ENCODE data around the gene GPATCH3.

- TF ChIP-seq CTCF (IDR thresholded peaks at IDR 0.05; ENCODE audit: extremely low read depth in 1 of 2, insufficient read depth in 1 of 2, low read depth in 1 of 2, low read length in 2 of 2): no peak
- TF ChIP-seq POLR2A (IDR thresholded peaks at IDR 0.05; ENCODE audit: low read depth, low read length): no peak
- no peak for TF ChIP-seq MAX (IDR thresholded peaks at IDR 0.05; ENCODE audit: insufficient read depth, insufficient read length)
- no peak for TF ChIP-seq POLR2AphosphoS5 (IDR thresholded peaks at IDR 0.05; ENCODE audit: insufficient read depth, low read depth, low read length)
Observed at GRCh38 chr1:26882696-26883463, 17.4 kb downstream of the GPATCH3 start.

All from endothelial cell of umbilical vein (primary cell).